ENCODE results near the gene RBMS1. TPM values are rescaled to one million over a fixed set of nuclear protein-coding genes. Genes with fewer than 3 reads are reported as not detected.

RBMS1 gene
- total and polyA plus RNA-seq, 2 of the 13 experiments (the other 11 are each of a cell fraction or from before 2014, with no cell fraction given) = 55.5 to 110 TPM

GRCh38 chr2:160465406-160465805 is 28.2 kb downstream of the RBMS1 start (continued):
- TF ChIP-seq CEBPB (IDR thresholded peaks at IDR 0.05; ENCODE audit: borderline replicate concordance, low read depth, low read length) = peak; percentile 62; the same call in 1 of the 2 replicates

GRCh38 chr2:160465002-160465401 is 28.6 kb downstream of the RBMS1 start:
- ATAC-seq (no peak), FAIRE-seq (no peak), DNase-seq (ENCODE audit: low spot score) (no peak)
- Histone ChIP-seq H4K20me1 (ENCODE audit: insufficient read depth, low read length) (peaks cover 33% of the 10 kb centered on the region), H3K27me3 (ENCODE audit: control insufficient read depth in 1 of 2, insufficient read depth in 2 of 2, low read length in 2 of 2) (no peaks in the 10 kb centered on the region), H3K4me2 (ENCODE audit: low read depth, low read length) (no peak overlapping the region), H3K27ac (ENCODE audit: extremely low read length, insufficient read depth, low read length) (no peak overlapping the region), H3K9ac (ENCODE audit: insufficient read depth, low read depth, low read length) (no peak overlapping the region), H3K36me3 (replicated peaks in 1 of 2; ENCODE audit: control insufficient read depth in 1 of 2, insufficient read depth in 2 of 2, low read length in 2 of 2) (no peaks in the 10 kb centered on the region), H3K9me3 (ENCODE audit: low read length) (no peaks in the 10 kb centered on the region), H3K79me2 (ENCODE audit: insufficient read depth, low read length) (peaks cover 75% of the 10 kb centered on the region), H3K4me1 (ENCODE audit: insufficient read depth, low read length) (no peaks in the 10 kb centered on the region), H3K4me3 (replicated peaks in 1 of 3; ENCODE audit: insufficient read depth in 1 of 3, low read depth in 2 of 3, low read length in 3 of 3) (no peak overlapping the region), H2AFZ (ENCODE audit: low read length) (no peak overlapping the region)
- intact Hi-C loops (cut with micrococcal nuclease; ENCODE audit: unreplicated experiment) = no loop called here
- in situ Hi-C loops (cut with HindIII; ENCODE audit: extremely low pct_ligation_motif_present, low pct_unique_long_range_greater_than_20kb) = no loop called here
- ChIA-PET CTCF (ENCODE audit: low intra/inter-chr PET ratio, low total read pairs) (no interaction called here), POLR2A (interaction anchor here (1.4 kb wide), 1 partner anchor 27 kb away, joined by 3 read pairs; no protein-coding TSS in a partner anchor)
- no TSS peak for BruUV-seq (replicated peaks)
- TF ChIP-seq CEBPG (CRISPR knock-in tag; IDR thresholded peaks at IDR 0.05) (0 out of 2 replicates have a peak, but pooled peaks have one; percentile 14), KMT2B (CRISPR knock-in tag; IDR thresholded peaks at IDR 0.05) (no peak), CEBPB (IDR thresholded peaks at IDR 0.05; ENCODE audit: borderline replicate concordance, low read depth, low read length) (peak; percentile 81)
- TF ChIP-seq, protein P1, sequence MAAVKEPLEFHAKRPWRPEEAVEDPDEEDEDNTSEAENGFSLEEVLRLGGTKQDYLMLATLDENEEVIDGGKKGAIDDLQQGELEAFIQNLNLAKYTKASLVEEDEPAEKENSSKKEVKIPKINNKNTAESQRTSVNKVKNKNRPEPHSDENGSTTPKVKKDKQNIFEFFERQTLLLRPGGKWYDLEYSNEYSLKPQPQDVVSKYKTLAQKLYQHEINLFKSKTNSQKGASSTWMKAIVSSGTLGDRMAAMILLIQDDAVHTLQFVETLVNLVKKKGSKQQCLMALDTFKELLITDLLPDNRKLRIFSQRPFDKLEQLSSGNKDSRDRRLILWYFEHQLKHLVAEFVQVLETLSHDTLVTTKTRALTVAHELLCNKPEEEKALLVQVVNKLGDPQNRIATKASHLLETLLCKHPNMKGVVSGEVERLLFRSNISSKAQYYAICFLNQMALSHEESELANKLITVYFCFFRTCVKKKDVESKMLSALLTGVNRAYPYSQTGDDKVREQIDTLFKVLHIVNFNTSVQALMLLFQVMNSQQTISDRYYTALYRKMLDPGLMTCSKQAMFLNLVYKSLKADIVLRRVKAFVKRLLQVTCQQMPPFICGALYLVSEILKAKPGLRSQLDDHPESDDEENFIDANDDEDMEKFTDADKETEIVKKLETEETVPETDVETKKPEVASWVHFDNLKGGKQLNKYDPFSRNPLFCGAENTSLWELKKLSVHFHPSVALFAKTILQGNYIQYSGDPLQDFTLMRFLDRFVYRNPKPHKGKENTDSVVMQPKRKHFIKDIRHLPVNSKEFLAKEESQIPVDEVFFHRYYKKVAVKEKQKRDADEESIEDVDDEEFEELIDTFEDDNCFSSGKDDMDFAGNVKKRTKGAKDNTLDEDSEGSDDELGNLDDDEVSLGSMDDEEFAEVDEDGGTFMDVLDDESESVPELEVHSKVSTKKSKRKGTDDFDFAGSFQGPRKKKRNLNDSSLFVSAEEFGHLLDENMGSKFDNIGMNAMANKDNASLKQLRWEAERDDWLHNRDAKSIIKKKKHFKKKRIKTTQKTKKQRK (IDR thresholded peaks at IDR 0.05; ENCODE audit: low read length) = no peak
- 92% methylated on average over 2 of the region's 2 CpGs for WGBS (ENCODE audit: low lambda C conversion rate)

Data from HepG2 (cell line).